K562 (cell line): Measurements from ENCODE around the gene LRRC37A3. TPM values are rescaled to one million over a fixed set of nuclear protein-coding genes. Genes with fewer than 3 reads are reported as not detected.
A peak's percentile ranks its signal among the peaks of the same experiment; 100 is the strongest.
"Not testable (repeated sequence)": the region's sequence is repeated elsewhere in the genome, so short reads cannot be mapped to it uniquely, and the experiment has no call there.

ENCODE experiments used
- ATAC-seq: fragments of 200-7000 bp; cut with Tn5 transposase; 3 replicates; pipeline ENCODE4 v1.9.1; 2020; ENCODE audit warnings: moderate library complexity
- BruUV-seq: library from RNA; stranded (reverse); fragments of 400-500 nt; replicated peaks from 2 replicates; lab custom pipeline; 2021; lab: Mats Ljungman, UMichigan
- CTCF ChIA-PET: fragments of 300-600 bp; formaldehyde crosslinking; extraction: SDS; loops from one replicate; lab custom pipeline; 2021; ENCODE audit warnings: low intra/inter-chr PET ratio; lab: Yijun Ruan, JAX
- POLR2A ChIA-PET: fragments of 300-600, 350-650 bp; sonication (Branson Sonifier 250); formaldehyde crosslinking; extraction: SDS; loops from one replicate; lab custom pipeline; 2021; ENCODE audit warnings: antibody characterized with exemption, inconsistent platforms; lab: Yijun Ruan, JAX
- DNase-seq, 4 experiments: peaks; one replicate each; pipeline versions ENCODE4 v3.0.0 to v3.0.0-alpha.2; 2011 to 2018; ENCODE audit warnings: low spot score in 3 of 4, mixed read lengths in 3 of 4; ENCODE audit errors: extremely low read depth in 1 of 4
- FAIRE-seq: peaks from 2 replicates; lab custom pipeline; 2011; peaks lifted over from hg19 to GRCh38; lab: Jason Lieb, UNC
- H2AFZ ChIP-seq: 2 replicates; pipeline ENCODE4 v1.6.0; 2011; ENCODE audit warnings: low read depth, low read length, control low read depth, inconsistent platforms
- H3K27ac ChIP-seq: fragments of 200-600 bp; 3 replicates; pipeline ENCODE4 v1.8.0; 2011; ENCODE audit warnings: low read depth, mild to moderate bottlenecking, control low read depth, inconsistent platforms, low read length, moderate library complexity, mixed read lengths; ENCODE audit errors: extremely low read depth
- H3K27me3 ChIP-seq, 2 experiments: fragments of 300-600 bp in 1 of 2; 2 replicates in 1 of 2; 3 replicates in 1 of 2; pipeline versions ENCODE4 v1.6.0 to v1.8.0; 2011; ENCODE audit warnings: inconsistent platforms in 2 of 2, low read length in 2 of 2, mild to moderate bottlenecking in 1 of 2, mixed read lengths in 1 of 2, moderate library complexity in 1 of 2; ENCODE audit not compliant: control insufficient read depth in 2 of 2, insufficient read depth in 2 of 2
- H3K36me3 ChIP-seq: fragments of 300-600 bp; 3 replicates; pipeline ENCODE4 v1.8.0; 2011; ENCODE audit warnings: mild to moderate bottlenecking, low read length, inconsistent platforms; ENCODE audit not compliant: control insufficient read depth, insufficient read depth
- H3K4me1 ChIP-seq, 2 experiments: fragments of 200-600 bp in 1 of 2; replicated peaks in 1 of 2; 2 replicates in 1 of 2; 3 replicates in 1 of 2; pipeline versions ENCODE4 v1.5.1 to v1.8.0; 2011; ENCODE audit warnings: inconsistent platforms in 2 of 2, low read length in 2 of 2, mild to moderate bottlenecking in 1 of 2, mixed read lengths in 1 of 2, moderate library complexity in 1 of 2; ENCODE audit not compliant: control insufficient read depth in 2 of 2, insufficient read depth in 2 of 2
- H3K4me2 ChIP-seq: 2 replicates; pipeline ENCODE4 v1.6.1; 2011; ENCODE audit warnings: low read length, control low read depth, inconsistent platforms, mixed read lengths; ENCODE audit not compliant: insufficient read depth
- H3K4me3 ChIP-seq: fragments of 200-600 bp; sonication (generic), shearing (Covaris generic); 2 replicates; pipeline ENCODE4 v1.5.1; 2016; ENCODE audit warnings: control low read depth, inconsistent platforms
- H3K79me2 ChIP-seq: fragments of 200-600 bp; 3 replicates; pipeline ENCODE4 v1.8.0; 2011; ENCODE audit warnings: low read length, inconsistent platforms; ENCODE audit not compliant: control insufficient read depth, insufficient read depth
- H3K9ac ChIP-seq, 2 experiments: 2 replicates each; pipeline versions ENCODE4 v1.6.0 to v1.6.1; 2011; ENCODE audit warnings: low read depth in 2 of 2, low read length in 2 of 2, control low read depth in 1 of 2, inconsistent platforms in 1 of 2, mild to moderate bottlenecking in 1 of 2, mixed read lengths in 1 of 2; ENCODE audit not compliant: insufficient read depth in 1 of 2
- H3K9me1 ChIP-seq: one replicate; pipeline ENCODE4 v1.6.0; 2011; ENCODE audit warnings: inconsistent platforms, mild to moderate bottlenecking, low read length, moderate library complexity; ENCODE audit not compliant: control insufficient read depth, insufficient read depth
- H3K9me3 ChIP-seq: replicated peaks from 2 replicates; pipeline ENCODE4 v1.5.1; 2011; ENCODE audit warnings: low read depth, low read length, inconsistent platforms; ENCODE audit not compliant: control insufficient read depth, insufficient read depth
- H4K20me1 ChIP-seq: replicated peaks from 2 replicates; pipeline ENCODE4 v1.6.1; 2011; ENCODE audit warnings: low read length, inconsistent platforms, mixed read lengths; ENCODE audit not compliant: control insufficient read depth, insufficient read depth
- ARID1B ChIP-seq: fragments of 450-650 bp; IDR thresholded peaks from 2 replicates; pipeline ENCODE4 v1.6.1; 2016; ENCODE audit warnings: antibody characterized with exemption, mild to moderate bottlenecking, inconsistent platforms
- ATF3 ChIP-seq, 2 experiments: fragments of 450-650 bp in 1 of 2; sonication (generic) in 1 of 2; formaldehyde crosslinking in 1 of 2; IDR thresholded peaks in 1 of 2; conservative IDR thresholded peaks in 1 of 2; 2 replicates each; pipeline versions ENCODE4 v1.6.1 to v1.8.1; 2016 to 2023; ENCODE audit warnings: mild to moderate bottlenecking in 2 of 2, moderate library complexity in 2 of 2, inconsistent platforms in 1 of 2, missing genetic modification reagents in 1 of 2
- ATF7 ChIP-seq: fragments of 450-650 bp; IDR thresholded peaks from 2 replicates; pipeline ENCODE4 v1.7.1; 2014; ENCODE audit warnings: mild to moderate bottlenecking, moderate library complexity
- BRD9 ChIP-seq: fragments of 450-650 bp; IDR thresholded peaks from 2 replicates; pipeline ENCODE4 v1.6.1; 2018; ENCODE audit warnings: low read depth; ENCODE audit not compliant: partially characterized antibody
- CTBP1 ChIP-seq: fragments of 450-650 bp; IDR thresholded peaks from 2 replicates; pipeline ENCODE4 v1.6.1; 2016; ENCODE audit warnings: borderline replicate concordance
- ETV1 ChIP-seq: fragments of 450-650 bp; conservative IDR thresholded peaks from 2 replicates; pipeline ENCODE4 v1.6.1; 2016; ENCODE audit warnings: missing genetic modification characterization, control low read depth, low read depth, missing compliant biosample characterization
- HDGF ChIP-seq: fragments of 450-650 bp; IDR thresholded peaks from 2 replicates; pipeline ENCODE4 v1.6.1; 2016
- JUND ChIP-seq, 2 experiments: IDR thresholded peaks; 2 replicates in 1 of 2; 3 replicates in 1 of 2; pipeline ENCODE4 v1.6.1; 2011; ENCODE audit warnings: borderline replicate concordance in 2 of 2, low read depth in 2 of 2, low read length in 2 of 2, improper control_type of control experiment in 1 of 2, missing biosample characterization in 1 of 2, missing genetic modification characterization in 1 of 2, missing genetic modification reagents in 1 of 2
- LEF1 ChIP-seq: fragments of 450-650 bp; IDR thresholded peaks from 2 replicates; pipeline ENCODE4 v1.6.1; 2016; ENCODE audit warnings: mild to moderate bottlenecking
- MAFK ChIP-seq: IDR thresholded peaks from 2 replicates; pipeline ENCODE4 v1.6.1; 2011; ENCODE audit warnings: low read length, improper control_type of control experiment
- NFE2 ChIP-seq: IDR thresholded peaks from 2 replicates; pipeline ENCODE4 v1.6.1; 2014; ENCODE audit warnings: antibody characterized with exemption, low read depth
- RAD21 ChIP-seq, 2 experiments: fragments of 250-450 bp in 1 of 2; fragments of 450-650 bp in 1 of 2; sonication (Bioruptor Pico) in 1 of 2; formaldehyde crosslinking in 1 of 2; IDR thresholded peaks in 1 of 2; conservative IDR thresholded peaks in 1 of 2; 2 replicates each; pipeline versions ENCODE4 v1.4.0 to v1.8.0; 2020 to 2022; ENCODE audit warnings: mild to moderate bottlenecking in 2 of 2, moderate library complexity in 1 of 2
- RCOR1 ChIP-seq, 2 experiments: IDR thresholded peaks; 2 replicates each; pipeline ENCODE4 v1.6.1; 2012; ENCODE audit warnings: low read depth in 2 of 2, low read length in 2 of 2, borderline replicate concordance in 1 of 2, improper control_type of control experiment in 1 of 2
- SMARCC2 ChIP-seq: fragments of 450-650 bp; IDR thresholded peaks from 2 replicates; pipeline ENCODE4 v1.6.1; 2017; ENCODE audit warnings: antibody characterized with exemption, moderate library complexity, mild to moderate bottlenecking, low read depth
- TAL1 ChIP-seq: fragments of 450-650 bp; IDR thresholded peaks from 2 replicates; pipeline ENCODE4 v1.6.1; 2016; ENCODE audit warnings: mild to moderate bottlenecking
- TRIM24 ChIP-seq, 2 experiments: fragments of 450-650 bp; IDR thresholded peaks; 2 replicates each; pipeline ENCODE4 v1.6.1; 2016
- ZEB2 ChIP-seq: fragments of 450-650 bp; IDR thresholded peaks from 2 replicates; pipeline ENCODE4 v1.6.1; 2016
- ZNF316 ChIP-seq: fragments of 450-650 bp; IDR thresholded peaks from 2 replicates; pipeline ENCODE4 v1.6.1; 2016
- WGBS: fragments of 100-300 bp; shearing (Covaris generic); methylation state at CpG from one replicate; pipeline ENCODE4 v1.1.6; 2016; ENCODE audit warnings: low coverage, mixed read lengths; ENCODE audit not compliant: insufficient coverage; ENCODE audit errors: missing lambda C conversion rate; 5-methylcytosine and 5-hydroxymethylcytosine counted together
- in situ Hi-C: fragments of 300-500 bp; cut with MboI; formaldehyde crosslinking; loops from 4 replicates; pipeline ENCODE4 v1.15.0; 2018; ENCODE audit warnings: inconsistent platforms, mixed read lengths
- intact Hi-C: fragments of 100-400 bp; cut with micrococcal nuclease; formaldehyde crosslinking; loops from 2 replicates; pipeline ENCODE4 v1.14.2; 2022
- polyA plus RNA-seq, 8 experiments: library from polyadenylated mRNA; depleted of rRNA in 4 of 8; stranded (reverse) in 5 of 8; unstranded in 3 of 8; fragments of >200 nt; fragmentation: Nextera tagmentation in 2 of 8; fragmentation: Illumina TruSeq in 1 of 8; extraction: Ambion mirVana in 2 of 8; extraction: Trizol in 1 of 8; gene quantifications; 2 replicates each; pipeline versions ENCODE4 v1.2.1 to v1.2.3, GENCODE V29; 2011 to 2014; ENCODE audit warnings: inconsistent platforms in 1 of 8, missing spikeins in 1 of 8
- total RNA-seq, 7 experiments: library from RNA; depleted of rRNA in 6 of 7; stranded (reverse); fragments of >200 nt in 6 of 7; fragmentation: Illumina TruSeq in 2 of 7; extraction: Trizol in 2 of 7; gene quantifications; 2 replicates each; pipeline versions ENCODE4 v1.2.1 to v1.2.3, GENCODE V29; 2011 to 2021; ENCODE audit warnings: low replicate concordance in 1 of 7

LRRC37A3 gene
- total and polyA plus RNA-seq, 9 of the 15 experiments (the other 6 are each of a cell fraction or from before 2014, with no cell fraction given) = 0.14 to 5.9 (median 2.2) TPM

- TF ChIP-seq JUND (IDR thresholded peaks at IDR 0.05; ENCODE audit: borderline replicate concordance, low read depth, low read length) (peak; percentile 78), JUND (tag; IDR thresholded peaks at IDR 0.05; ENCODE audit: borderline replicate concordance, low read depth, low read length) (peak; percentile 79; the same call in 1 of the 3 replicates), HDGF (0 out of 2 replicates have a peak, but pooled peaks have one; percentile 60), SMARCC2 (peak; percentile 41; the same call in 1 of the 2 replicates), CTBP1 (peak; percentile 89; the same call in 1 of the 2 replicates), NFE2 (peak; percentile 70), ZEB2 (peak; percentile 80; the same call in 1 of the 2 replicates), RCOR1 (IDR thresholded peaks at IDR 0.05; ENCODE audit: borderline replicate concordance in 1 of 2, low read depth in 2 of 2, low read length in 2 of 2) (0 out of 4 replicates have a peak, but pooled peaks of 1 of the 2 experiments have one; percentile 34), ZNF316 (peak; percentile 82), BRD9 (peak; percentile 54), TAL1 (peak; percentile 39; the same call in 1 of the 2 replicates), ATF7 (peak; percentile 32; the same call in 1 of the 2 replicates), ETV1 (tag) (peak; percentile 33; the same call in 1 of the 2 replicates), MAFK (peak; percentile 24; the same call in 1 of the 2 replicates), ATF3 (IDR thresholded peaks at IDR 0.05) (peak; percentile 87), LEF1 (peak; percentile 42; the same call in 1 of the 2 replicates), TRIM24 (IDR thresholded peaks at IDR 0.05) (peak in 1 of 2 experiments; percentile 38; a peak in 1 of 4 replicates), ARID1B (peak; percentile 80), RAD21 (CRISPR knock-in tag; conservative IDR thresholded peaks at IDR 0.05 in 1 of 2, IDR thresholded peaks at IDR 0.05 in 1 of 2) (peak; percentile 44 to 71; a peak in 3 of 4 replicates)
- TF ChIP-seq ATF3 (CRISPR knock-in tag; conservative IDR thresholded peaks at IDR 0.05) = not testable (repeated sequence)
These were observed 8.2 kb upstream of the LRRC37A3 start (continued) for GRCh38 chr17:64927444-64927843.

GRCh38 chr17:64926430-64926829, 7.2 kb upstream of the LRRC37A3 start:
- H4K20me1 ChIP-seq, H3K36me3 ChIP-seq, BruUV-seq, H3K9me1 ChIP-seq, H3K79me2 ChIP-seq, H3K27me3 ChIP-seq, intact Hi-C loops, H3K9ac ChIP-seq, POLR2A ChIA-PET, in situ Hi-C loops, H3K9me3 ChIP-seq, DNase-seq, CTCF ChIA-PET, H3K4me2 ChIP-seq, FAIRE-seq, H3K4me3 ChIP-seq, H2AFZ ChIP-seq, ATAC-seq: not testable (repeated sequence)
- H3K4me1 ChIP-seq = peaks cover 23 to 24% of the 10 kb centered on the region in 2 experiments
- H3K27ac ChIP-seq = peak overlapping the region; percentile 46; the same call in 1 of the 3 replicates
- 75% methylated on average over 3 of the region's 4 CpGs for WGBS
